Thyroid gland (tissue), 4 donors: ENCODE measurements around the gene PLXNB1.

Experiments
- CTCF ChIP-seq, 6 experiments: fragments of 200-600 bp in 3 of 6; fragments of 450-650 bp in 3 of 6; sonication (generic) in 3 of 6; IDR thresholded peaks; one replicate each; pipeline ENCODE4 v1.5.1; 2016 to 2019; ENCODE audit warnings: antibody characterized with exemption in 6 of 6, mild to moderate bottlenecking in 2 of 6, inconsistent platforms in 1 of 6, moderate library complexity in 1 of 6
- POLR2A ChIP-seq, 2 donors: fragments of 450-650 bp; IDR thresholded peaks; one replicate each; pipeline ENCODE4 v1.6.1; 2017; ENCODE audit warnings: antibody characterized with exemption in 2 of 2, mild to moderate bottlenecking in 2 of 2, moderate library complexity in 1 of 2

GRCh38 chr3:48405343-48405881 lies 24.5 kb downstream of the PLXNB1 start:
- no peak for TF ChIP-seq CTCF (IDR thresholded peaks at IDR 0.05)
- TF ChIP-seq POLR2A (IDR thresholded peaks at IDR 0.05), result no peak
